ENCODE results near the gene SUV39H2.
"Not testable (repeated sequence)": the region's sequence is repeated elsewhere in the genome, so short reads cannot be mapped to it uniquely, and the experiment has no call there.

The SUV39H2 gene

GRCh38 chr10:14880229-14880628, 1.6 kb downstream of the SUV39H2 start:
- DNase-seq (ENCODE audit: low read depth in 1 of 2, low spot score in 1 of 2): peak; percentile 15
- in situ Hi-C loops (cut with HindIII; ENCODE audit: low pct_unique_long_range_greater_than_20kb, low sequenced_read_pairs): no loop called here
- no peak for TF ChIP-seq JUND (IDR thresholded peaks at IDR 0.05; ENCODE audit: low read depth)

- no peak for TF ChIP-seq JUND (IDR thresholded peaks at IDR 0.05; ENCODE audit: low read depth)
- no peak for DNase-seq (ENCODE audit: low read depth in 1 of 2, low spot score in 1 of 2)
- in situ Hi-C loops (cut with HindIII; ENCODE audit: low pct_unique_long_range_greater_than_20kb, low sequenced_read_pairs): no loop called here
Observed at GRCh38 chr10:14884082-14884481, 5.4 kb downstream of the SUV39H2 start.

GRCh38 chr10:14889318-14889717, 10.7 kb downstream of the SUV39H2 start:
- DNase-seq (ENCODE audit: low read depth in 1 of 2, low spot score in 1 of 2): peak in 1 of 2 experiments; percentile 29
- in situ Hi-C loops (cut with HindIII; ENCODE audit: low pct_unique_long_range_greater_than_20kb, low sequenced_read_pairs): no loop called here
- no peak for TF ChIP-seq JUND (IDR thresholded peaks at IDR 0.05; ENCODE audit: low read depth)

GRCh38 chr10:14891151-14891550, 12.5 kb downstream of the SUV39H2 start:
- in situ Hi-C loops (cut with HindIII; ENCODE audit: low pct_unique_long_range_greater_than_20kb, low sequenced_read_pairs): no loop called here

GRCh38 chr10:14904316-14904732, 25.7 kb downstream of the SUV39H2 start:
- TF ChIP-seq JUND (IDR thresholded peaks at IDR 0.05; ENCODE audit: low read depth): no peak
- peak; percentile 23 to 52 for DNase-seq (ENCODE audit: low read depth in 1 of 2, low spot score in 1 of 2)
- in situ Hi-C loops (cut with HindIII; ENCODE audit: low pct_unique_long_range_greater_than_20kb, low sequenced_read_pairs): no loop called here

More at GRCh38 chr10:14891151-14891550, 12.5 kb downstream of the SUV39H2 start:
- no peak for DNase-seq (ENCODE audit: low read depth in 1 of 2, low spot score in 1 of 2)
- TF ChIP-seq JUND (IDR thresholded peaks at IDR 0.05; ENCODE audit: low read depth): no peak

- in situ Hi-C loops (cut with HindIII; ENCODE audit: low pct_unique_long_range_greater_than_20kb, low sequenced_read_pairs): no loop called here
- TF ChIP-seq JUND (IDR thresholded peaks at IDR 0.05; ENCODE audit: low read depth): no peak
- DNase-seq (ENCODE audit: low read depth in 1 of 2, low spot score in 1 of 2): no peak
Observed at GRCh38 chr10:14904864-14905263, 26.2 kb downstream of the SUV39H2 start.

GRCh38 chr10:14905890-14906289, 27.2 kb downstream of the SUV39H2 start:
- in situ Hi-C loops (cut with HindIII; ENCODE audit: low pct_unique_long_range_greater_than_20kb, low sequenced_read_pairs): no loop called here
- no peak for TF ChIP-seq JUND (IDR thresholded peaks at IDR 0.05; ENCODE audit: low read depth)
- DNase-seq (ENCODE audit: low read depth in 1 of 2, low spot score in 1 of 2): no peak

- no peak for TF ChIP-seq JUND (IDR thresholded peaks at IDR 0.05; ENCODE audit: low read depth)
- DNase-seq (ENCODE audit: low read depth in 1 of 2, low spot score in 1 of 2): no peak
- in situ Hi-C loops (cut with HindIII; ENCODE audit: low pct_unique_long_range_greater_than_20kb, low sequenced_read_pairs): no loop called here
Observed at GRCh38 chr10:14906765-14907164, 28.1 kb downstream of the SUV39H2 start.

- DNase-seq (ENCODE audit: low read depth in 1 of 2, low spot score in 1 of 2); in situ Hi-C loops (cut with HindIII; ENCODE audit: low pct_unique_long_range_greater_than_20kb, low sequenced_read_pairs): not testable (repeated sequence)
Observed at GRCh38 chr10:14907591-14907990, 28.9 kb downstream of the SUV39H2 start.

GRCh38 chr10:14909101-14909500, 30.4 kb downstream of the SUV39H2 start:
- in situ Hi-C loops (cut with HindIII; ENCODE audit: low pct_unique_long_range_greater_than_20kb, low sequenced_read_pairs): no loop called here
- peak in 1 of 2 experiments; percentile 54 for DNase-seq (ENCODE audit: low read depth in 1 of 2, low spot score in 1 of 2)
- peak; percentile 25; the same call in 1 of the 2 replicates for TF ChIP-seq JUND (IDR thresholded peaks at IDR 0.05; ENCODE audit: low read depth)

GRCh38 chr10:14910953-14911352, 32.3 kb downstream of the SUV39H2 start:
- DNase-seq (ENCODE audit: low read depth in 1 of 2, low spot score in 1 of 2): no peak
- in situ Hi-C loops (cut with HindIII; ENCODE audit: low pct_unique_long_range_greater_than_20kb, low sequenced_read_pairs): no loop called here
- no peak for TF ChIP-seq JUND (IDR thresholded peaks at IDR 0.05; ENCODE audit: low read depth)

GRCh38 chr10:14911801-14912200, 33.1 kb downstream of the SUV39H2 start:
- in situ Hi-C loops (cut with HindIII; ENCODE audit: low pct_unique_long_range_greater_than_20kb, low sequenced_read_pairs): no loop called here

GRCh38 chr10:14916600-14916999, 37.9 kb downstream of the SUV39H2 start:
- DNase-seq (ENCODE audit: low read depth in 1 of 2, low spot score in 1 of 2): no peak
- in situ Hi-C loops (cut with HindIII; ENCODE audit: low pct_unique_long_range_greater_than_20kb, low sequenced_read_pairs): no loop called here
- no peak for TF ChIP-seq JUND (IDR thresholded peaks at IDR 0.05; ENCODE audit: low read depth)

More at GRCh38 chr10:14911801-14912200, 33.1 kb downstream of the SUV39H2 start:
- TF ChIP-seq JUND (IDR thresholded peaks at IDR 0.05; ENCODE audit: low read depth): no peak
- no peak for DNase-seq (ENCODE audit: low read depth in 1 of 2, low spot score in 1 of 2)

- in situ Hi-C loops (cut with HindIII; ENCODE audit: low pct_unique_long_range_greater_than_20kb, low sequenced_read_pairs): no loop called here
- no peak for TF ChIP-seq JUND (IDR thresholded peaks at IDR 0.05; ENCODE audit: low read depth)
- DNase-seq (ENCODE audit: low read depth in 1 of 2, low spot score in 1 of 2): no peak
Observed at GRCh38 chr10:14917827-14918226, 39.2 kb downstream of the SUV39H2 start.

Measured in T47D (cell line).